ENCODE data around the gene CDS2.

- no peak for TF ChIP-seq CTCF (IDR thresholded peaks at IDR 0.05)
- no peak for TF ChIP-seq EP300 (IDR thresholded peaks at IDR 0.05)
Observed at GRCh38 chr20:5180933-5181332, 54.1 kb downstream of the CDS2 start.

Data from ovary (tissue), 3 donors.